ENCODE measurements around the gene RAB5A.
"Not testable (repeated sequence)": the region's sequence is repeated elsewhere in the genome, so short reads cannot be mapped to it uniquely, and the experiment has no call there.

The RAB5A gene

GRCh38 chr3:19948226-19948591, 1.3 kb downstream of the RAB5A start:
- DNase-seq = no peak

DNA sequence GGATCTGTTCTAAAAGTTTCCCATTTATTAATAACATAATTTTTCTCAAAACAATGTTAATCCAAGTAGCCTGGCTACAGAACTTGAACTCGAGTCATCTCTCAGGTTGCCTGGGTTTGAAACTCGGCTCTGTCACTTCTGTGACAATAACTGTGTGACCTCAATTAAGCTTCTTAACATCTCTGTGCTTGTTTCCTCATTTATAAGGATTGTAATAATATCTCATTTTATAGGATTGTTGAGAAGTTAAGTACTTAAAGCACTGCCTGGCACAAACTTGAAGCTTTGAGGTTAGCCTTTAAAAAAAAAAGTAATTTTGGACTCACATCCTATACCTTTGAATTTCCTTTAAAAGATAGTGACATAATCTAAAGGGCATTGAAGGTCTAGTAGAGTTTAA, 3.4 kb downstream of the RAB5A start:
- DNase-seq = no peak

GRCh38 chr3:19954676-19955075, 7.8 kb downstream of the RAB5A start:
- no peak for DNase-seq

GRCh38 chr3:19957354-19957753, 10.5 kb downstream of the RAB5A start:
- DNase-seq = not testable (repeated sequence)

DNA sequence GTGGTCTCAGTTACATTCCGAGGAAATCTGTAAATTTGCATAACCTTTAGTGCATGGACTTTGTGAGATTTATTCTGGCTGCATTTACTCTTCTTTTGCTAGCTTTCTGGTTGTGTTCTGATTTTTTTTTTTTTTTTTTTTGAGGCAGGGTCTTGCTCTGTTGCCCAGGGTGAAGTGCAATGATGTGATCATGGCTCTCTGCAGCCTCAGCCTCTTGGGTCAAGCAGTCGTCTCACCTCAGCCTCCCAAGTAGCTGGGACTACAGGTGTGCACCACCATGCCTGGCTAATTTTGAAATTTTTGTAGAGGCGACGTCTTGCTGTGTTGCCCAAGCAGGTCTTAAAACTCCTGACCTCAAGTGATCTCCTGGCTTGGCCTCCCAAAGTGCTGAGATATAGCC, 12.6 kb downstream of the RAB5A start:
- no peak for DNase-seq

DNA sequence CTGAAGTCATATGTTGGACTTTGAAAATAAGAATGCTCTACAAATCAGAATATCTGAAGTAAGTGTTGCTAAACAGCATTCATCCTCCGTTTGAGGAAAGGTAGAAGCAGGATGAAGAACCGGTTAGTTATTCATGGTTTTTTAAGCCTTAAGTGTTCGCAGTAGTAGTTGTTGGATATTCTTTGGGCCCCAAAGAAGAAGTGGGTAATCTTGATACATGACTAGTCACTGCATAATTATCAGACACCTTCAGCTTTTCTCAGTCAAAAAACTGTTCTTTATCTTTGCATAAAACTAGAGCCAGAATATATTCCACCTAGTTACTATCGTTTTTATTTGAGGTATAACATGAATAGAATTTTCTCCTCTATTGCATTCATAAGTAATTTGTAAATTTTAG, 13.8 kb downstream of the RAB5A start:
- no peak for DNase-seq

DNA sequence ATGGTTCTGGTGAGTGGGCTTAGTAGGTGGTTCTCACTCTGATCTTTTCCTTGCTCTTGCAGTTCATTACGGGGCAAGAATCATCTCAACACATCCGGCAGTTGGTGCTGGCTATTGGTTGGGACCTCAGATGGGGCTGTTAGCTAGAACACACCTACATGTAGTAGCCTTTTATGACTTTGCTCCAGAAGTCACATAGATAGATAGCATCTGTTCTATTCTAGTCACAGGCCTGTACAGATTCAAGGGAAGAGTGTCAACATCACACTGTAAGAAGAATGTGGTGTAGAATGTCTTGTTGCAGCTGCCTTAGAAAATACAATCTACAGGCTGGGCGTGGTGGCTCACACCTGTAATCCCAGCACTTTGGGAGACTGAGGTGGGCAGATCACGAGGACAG, 15.1 kb downstream of the RAB5A start:
- DNase-seq = no peak

DNA sequence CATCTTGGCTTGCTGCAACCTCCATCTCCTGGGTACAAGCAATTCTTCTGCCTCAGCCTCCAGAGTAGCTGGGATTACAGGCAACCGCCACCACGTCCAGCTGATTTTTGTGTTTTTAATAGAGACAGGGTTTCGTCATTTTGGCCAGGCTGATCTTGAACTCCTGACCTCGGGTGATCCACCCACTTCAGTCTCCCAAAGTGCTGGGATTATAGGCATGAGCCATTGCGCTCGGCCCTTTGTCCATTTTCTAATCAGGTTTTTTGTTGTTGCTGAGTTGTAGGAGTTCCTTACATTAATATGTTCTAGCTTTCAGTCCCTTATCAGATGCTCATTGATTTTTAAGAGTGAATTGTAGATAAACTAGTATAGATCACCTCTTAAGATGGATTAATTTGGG, 20.3 kb downstream of the RAB5A start:
- no peak for DNase-seq

GRCh38 chr3:19967812-19968211, 20.9 kb downstream of the RAB5A start:
- DNase-seq = no peak

DNA sequence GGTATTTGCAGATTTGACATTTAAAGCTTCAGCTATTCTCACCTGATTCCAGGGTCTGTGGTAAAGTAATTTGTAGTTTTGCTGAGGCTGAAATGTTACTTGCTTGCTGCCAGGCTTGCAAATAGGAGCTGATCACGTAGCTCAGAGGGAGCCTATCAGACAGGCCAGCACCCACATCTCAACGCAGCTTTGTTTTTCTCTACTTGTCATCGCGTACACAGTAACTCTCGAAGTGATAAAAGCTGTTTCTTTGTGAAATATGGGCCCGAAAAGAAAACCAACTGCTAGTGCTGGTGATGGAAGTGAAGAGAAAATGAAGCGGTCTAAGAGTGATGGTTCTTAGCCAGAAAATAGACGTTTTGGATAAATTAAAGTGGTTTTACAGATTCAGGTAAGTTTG, 23.4 kb downstream of the RAB5A start:
- no peak for DNase-seq

- DNase-seq = no peak
Measured at GRCh38 chr3:19972054-19972453, 25.2 kb downstream of the RAB5A start.

GRCh38 chr3:19988904-19989303, 42.0 kb downstream of the RAB5A start:
- not testable (repeated sequence) for DNase-seq

- no peak for DNase-seq
Measured at GRCh38 chr3:19994796-19995195, 47.9 kb downstream of the RAB5A start.

GRCh38 chr3:19997502-19997901, 50.6 kb downstream of the RAB5A start:
- DNase-seq = no peak

- DNase-seq = no peak
Measured at GRCh38 chr3:20001932-20002331, 55.0 kb downstream of the RAB5A start.

GRCh38 chr3:20007960-20008359, 61.1 kb downstream of the RAB5A start:
- no peak for DNase-seq

- no peak for DNase-seq
Measured at GRCh38 chr3:20008646-20009045, 61.7 kb downstream of the RAB5A start.

DNA sequence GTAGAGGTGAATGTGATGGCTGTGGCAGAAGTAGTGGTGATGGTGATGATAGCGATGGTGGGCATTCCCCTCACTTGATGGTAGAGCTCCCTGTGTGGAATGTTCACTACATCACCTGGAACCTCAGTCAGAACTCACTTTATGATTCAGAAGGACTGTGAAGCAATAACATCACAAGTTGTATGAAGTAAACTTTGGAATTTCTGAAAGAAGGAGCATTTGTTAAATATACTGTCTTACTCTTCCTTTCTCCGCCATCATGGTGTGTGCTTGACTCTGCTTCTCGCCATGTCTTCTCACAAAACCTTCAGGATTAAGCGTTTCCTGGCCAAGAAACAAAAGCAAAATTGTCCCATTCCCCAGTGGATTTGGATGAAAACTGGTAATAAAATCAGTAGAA, 65.3 kb downstream of the RAB5A start, which contains the start of gene PP2D1:
Gene PP2D1, minus strand, starts transcription at position 101 of the 400 bp plus-strand sequence. CDS start 192 bp downstream, outside the sequence.
- no peak for DNase-seq

DNA sequence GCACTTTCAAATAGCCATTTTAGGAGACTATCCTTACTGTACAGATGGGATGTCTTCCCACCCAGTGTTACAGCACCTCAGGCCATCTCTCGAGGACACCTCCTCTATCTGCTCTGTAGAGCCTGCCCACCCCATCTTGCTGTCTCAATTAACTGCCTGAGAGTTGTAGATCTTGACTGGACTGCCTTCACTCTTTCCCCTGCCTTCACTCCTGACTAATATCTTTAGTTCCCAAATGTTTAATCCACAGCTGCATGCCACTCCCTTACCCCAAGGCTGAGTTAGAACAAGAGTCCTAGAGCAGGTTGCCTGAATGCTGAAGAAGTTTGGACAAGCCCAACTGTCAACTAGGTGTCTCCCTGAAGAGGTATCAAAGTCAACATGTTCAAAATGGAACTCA, 66.5 kb downstream of the RAB5A start:
- DNase-seq = no peak

DNA sequence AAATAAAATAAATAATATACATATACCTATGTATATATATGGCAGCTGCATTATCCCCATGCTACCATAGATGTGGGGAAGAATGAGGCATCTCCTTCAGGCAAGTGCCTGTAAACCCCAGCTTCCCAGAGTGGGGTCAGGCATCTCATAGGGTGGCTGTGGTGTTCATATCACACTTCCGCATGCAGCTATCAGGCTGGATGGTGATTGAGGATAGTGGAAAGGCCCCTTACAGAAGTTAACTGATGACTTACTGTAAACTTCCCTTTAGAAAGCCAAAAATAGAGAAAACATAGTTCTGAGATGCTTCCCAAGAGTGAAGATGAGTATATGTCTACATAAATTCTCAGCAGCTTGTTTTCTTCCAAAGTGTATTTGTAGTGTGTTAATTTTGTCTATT, 68.6 kb downstream of the RAB5A start:
- no peak for DNase-seq

- not testable (repeated sequence) for DNase-seq
Measured at GRCh38 chr3:20016076-20016475, 69.2 kb downstream of the RAB5A start.

DNA sequence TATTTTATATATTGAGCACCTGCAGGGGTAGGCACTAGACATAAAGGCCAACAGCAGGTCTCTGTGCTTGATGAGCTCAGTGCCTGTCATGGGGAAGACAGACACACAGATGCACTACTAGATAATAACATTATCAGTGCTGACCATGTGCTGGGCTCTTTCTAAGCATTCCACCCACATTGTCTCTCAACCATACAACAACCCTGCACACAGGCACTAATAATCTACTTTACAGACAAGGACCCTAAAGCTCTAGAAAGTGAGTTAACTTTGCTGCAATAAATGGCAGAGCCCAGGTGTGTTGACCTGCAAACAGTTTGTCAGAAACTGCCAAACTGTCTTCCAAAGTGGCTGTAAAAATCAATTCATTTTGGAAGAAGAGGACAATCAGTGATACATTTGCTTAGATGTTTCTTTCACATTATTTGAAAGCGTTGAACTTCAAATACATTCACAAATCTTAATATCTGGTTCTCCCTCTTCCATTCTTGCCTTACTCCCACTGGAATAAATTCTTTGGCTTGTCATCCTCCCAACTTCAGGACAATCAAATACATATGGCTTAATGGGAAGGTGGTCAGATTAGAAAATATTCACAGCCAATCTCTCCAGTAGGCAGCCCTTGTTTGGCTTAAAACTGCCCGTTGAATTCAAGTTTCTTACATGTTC, 76.2 kb downstream of the RAB5A start:
- no peak for DNase-seq

GRCh38 chr3:20023623-20024405, 76.9 kb downstream of the RAB5A start:
- no peak for DNase-seq

DNA sequence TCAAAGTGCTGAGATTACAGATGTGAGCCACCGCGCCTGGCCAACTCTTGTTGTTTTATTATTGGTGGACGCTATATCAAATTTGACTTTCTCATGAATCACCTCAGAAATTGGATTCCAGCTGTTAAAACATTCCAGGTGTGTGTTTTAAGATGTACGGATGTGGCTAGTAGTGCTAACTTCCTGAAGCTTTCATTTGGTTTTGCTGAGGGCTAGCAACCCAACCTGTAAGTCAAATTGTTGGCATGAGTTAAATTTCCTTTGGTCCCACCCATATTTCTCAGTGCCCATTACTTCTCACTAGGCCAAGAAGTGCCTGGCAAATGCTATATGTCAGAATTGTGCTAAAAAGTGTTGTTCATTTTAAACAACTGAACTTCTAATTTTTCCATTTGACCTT, 80.2 kb downstream of the RAB5A start:
- no peak for DNase-seq

- no peak for DNase-seq
Measured at GRCh38 chr3:20028905-20029331, 82.0 kb downstream of the RAB5A start.
